HAP-1 (cell line): ENCODE data around the gene PACRG.

ENCODE experiments used
- DNase-seq, 2 experiments: peaks; one replicate each; pipeline ENCODE4 v3.0.0-alpha.2; 2016 to 2020; ENCODE audit warnings: low spot score in 2 of 2
- H3K27me3 ChIP-seq: fragments of 250-450 bp; sonication (Bioruptor Pico); 2 replicates; pipeline ENCODE4 v1.5.1; 2020; ENCODE audit warnings: low read depth, mild to moderate bottlenecking, moderate library complexity
- H3K36me3 ChIP-seq: fragments of 250-450 bp; sonication (Bioruptor Pico); replicated peaks from 2 replicates; pipeline ENCODE4 v1.5.1; 2020; ENCODE audit warnings: mild to moderate bottlenecking
- H3K4me1 ChIP-seq: fragments of 250-450 bp; sonication (Bioruptor Pico); 2 replicates; pipeline ENCODE4 v1.5.1; 2020; ENCODE audit warnings: mild to moderate bottlenecking
- H3K4me3 ChIP-seq: fragments of 250-450 bp; sonication (Bioruptor Pico); 2 replicates; pipeline ENCODE4 v1.5.1; 2020; ENCODE audit warnings: mild to moderate bottlenecking, moderate library complexity
- H3K9me3 ChIP-seq: fragments of 250-450 bp; sonication (Bioruptor Pico); 2 replicates; pipeline ENCODE4 v1.5.1; 2020; ENCODE audit warnings: mild to moderate bottlenecking, moderate library complexity
- in situ Hi-C: fragments of 300-500 bp; cut with MboI; formaldehyde crosslinking; loops from 3 replicates; pipeline ENCODE4 v1.14.3; 2020; ENCODE audit warnings: low sequenced_read_pairs, inconsistent platforms, mixed read lengths

The PACRG gene

GRCh38 chr6:163195721-163196691 lies 468.2 kb downstream of the PACRG start:
- Histone ChIP-seq H3K4me1 (peaks cover 11% of the 10 kb centered on the region), H3K27me3 (no peaks in the 10 kb centered on the region), H3K4me3 (no peak overlapping the region), H3K9me3 (no peaks in the 10 kb centered on the region), H3K36me3 (no peaks in the 10 kb centered on the region)
- no peak for DNase-seq
- in situ Hi-C loops, result no loop called here

- Histone ChIP-seq H3K9me3 (no peaks in the 10 kb centered on the region), H3K27me3 (no peaks in the 10 kb centered on the region), H3K36me3 (no peaks in the 10 kb centered on the region), H3K4me1 (no peaks in the 10 kb centered on the region), H3K4me3 (no peak overlapping the region)
- in situ Hi-C loops, result no loop called here
- no peak for DNase-seq
Observed at GRCh38 chr6:163197839-163198238, 470.1 kb downstream of the PACRG start.

GRCh38 chr6:163198396-163198795 lies 470.6 kb downstream of the PACRG start:
- in situ Hi-C loops, result no loop called here
- H3K27me3 ChIP-seq, result no peaks in the 10 kb centered on the region
- no peaks in the 10 kb centered on the region for H3K9me3 ChIP-seq
- no peak overlapping the region for H3K4me3 ChIP-seq
- no peak for DNase-seq
- no peaks in the 10 kb centered on the region for H3K36me3 ChIP-seq
- no peaks in the 10 kb centered on the region for H3K4me1 ChIP-seq

GRCh38 chr6:163199371-163199770 lies 471.6 kb downstream of the PACRG start:
- Histone ChIP-seq H3K36me3 (no peaks in the 10 kb centered on the region), H3K27me3 (no peaks in the 10 kb centered on the region), H3K4me3 (no peak overlapping the region), H3K9me3 (no peaks in the 10 kb centered on the region), H3K4me1 (no peaks in the 10 kb centered on the region)
- no peak for DNase-seq
- in situ Hi-C loops, result no loop called here

- in situ Hi-C loops, result no loop called here
- DNase-seq, result no peak
Observed at GRCh38 chr6:163200289-163200688, 472.5 kb downstream of the PACRG start.

GRCh38 chr6:163200694-163201093 lies 472.9 kb downstream of the PACRG start:
- no peak overlapping the region for H3K4me3 ChIP-seq
- no peaks in the 10 kb centered on the region for H3K4me1 ChIP-seq
- no peaks in the 10 kb centered on the region for H3K9me3 ChIP-seq
- H3K27me3 ChIP-seq, result no peaks in the 10 kb centered on the region
- H3K36me3 ChIP-seq, result no peaks in the 10 kb centered on the region
- in situ Hi-C loops, result no loop called here
- DNase-seq, result no peak

More at GRCh38 chr6:163200289-163200688, 472.5 kb downstream of the PACRG start:
- no peaks in the 10 kb centered on the region for H3K27me3 ChIP-seq
- H3K4me3 ChIP-seq, result no peak overlapping the region
- H3K36me3 ChIP-seq, result no peaks in the 10 kb centered on the region
- no peaks in the 10 kb centered on the region for H3K4me1 ChIP-seq
- no peaks in the 10 kb centered on the region for H3K9me3 ChIP-seq

GRCh38 chr6:163201855-163202254 lies 474.1 kb downstream of the PACRG start:
- Histone ChIP-seq H3K36me3 (no peaks in the 10 kb centered on the region), H3K4me3 (no peak overlapping the region), H3K9me3 (no peaks in the 10 kb centered on the region), H3K4me1 (no peaks in the 10 kb centered on the region), H3K27me3 (no peaks in the 10 kb centered on the region)
- DNase-seq, result no peak
- in situ Hi-C loops, result no loop called here

GRCh38 chr6:163206196-163206595 lies 478.4 kb downstream of the PACRG start:
- Histone ChIP-seq H3K4me1 (no peaks in the 10 kb centered on the region), H3K27me3 (no peaks in the 10 kb centered on the region), H3K36me3 (no peaks in the 10 kb centered on the region), H3K4me3 (no peak overlapping the region), H3K9me3 (no peaks in the 10 kb centered on the region)
- in situ Hi-C loops, result no loop called here
- DNase-seq, result no peak

- H3K9me3 ChIP-seq, result 0 out of 2 replicates have a peak, but pooled peaks cover 2% of the 10 kb centered on the region
- no peak for DNase-seq
- no peaks in the 10 kb centered on the region for H3K36me3 ChIP-seq
- in situ Hi-C loops, result no loop called here
- no peaks in the 10 kb centered on the region for H3K27me3 ChIP-seq
- no peak overlapping the region for H3K4me3 ChIP-seq
- H3K4me1 ChIP-seq, result no peaks in the 10 kb centered on the region
Observed at GRCh38 chr6:163207431-163208383, 479.9 kb downstream of the PACRG start.

- no peak for DNase-seq
- in situ Hi-C loops, result no loop called here
Observed at GRCh38 chr6:163209005-163209404, 481.2 kb downstream of the PACRG start.

GRCh38 chr6:163212123-163212522 lies 484.3 kb downstream of the PACRG start:
- H3K4me1 ChIP-seq, result no peaks in the 10 kb centered on the region
- no peaks in the 10 kb centered on the region for H3K36me3 ChIP-seq
- DNase-seq, result no peak
- 0 out of 2 replicates have a peak, but pooled peaks cover 4% of the 10 kb centered on the region for H3K9me3 ChIP-seq
- H3K4me3 ChIP-seq, result no peak overlapping the region
- in situ Hi-C loops, result no loop called here
- H3K27me3 ChIP-seq, result no peaks in the 10 kb centered on the region

More at GRCh38 chr6:163209005-163209404, 481.2 kb downstream of the PACRG start:
- Histone ChIP-seq H3K9me3 (0 out of 2 replicates have a peak, but pooled peaks cover 2% of the 10 kb centered on the region), H3K4me1 (no peaks in the 10 kb centered on the region), H3K27me3 (no peaks in the 10 kb centered on the region), H3K4me3 (no peak overlapping the region), H3K36me3 (no peaks in the 10 kb centered on the region)

- no peaks in the 10 kb centered on the region for H3K27me3 ChIP-seq
- DNase-seq, result no peak
- no peaks in the 10 kb centered on the region for H3K36me3 ChIP-seq
- in situ Hi-C loops, result no loop called here
- no peak overlapping the region for H3K4me3 ChIP-seq
- no peaks in the 10 kb centered on the region for H3K4me1 ChIP-seq
- 0 out of 2 replicates have a peak, but pooled peaks cover 4% of the 10 kb centered on the region for H3K9me3 ChIP-seq
Observed at GRCh38 chr6:163214259-163214658, 486.5 kb downstream of the PACRG start.

GRCh38 chr6:163218361-163218894 lies 490.7 kb downstream of the PACRG start:
- peaks cover 2% of the 10 kb centered on the region; the same call in 1 of the 2 replicates for H3K9me3 ChIP-seq
- H3K27me3 ChIP-seq, result no peaks in the 10 kb centered on the region
- H3K4me3 ChIP-seq, result no peak overlapping the region
- in situ Hi-C loops, result no loop called here
- DNase-seq, result no peak
- no peaks in the 10 kb centered on the region for H3K36me3 ChIP-seq
- H3K4me1 ChIP-seq, result no peaks in the 10 kb centered on the region
